WI38 (cell line): ENCODE data around the gene RNASE11.

Experiments
- H3K4me3 ChIP-seq: 2 replicates; pipeline ENCODE4 v1.5.1; 2011; ENCODE audit warnings: low read depth, mild to moderate bottlenecking, control low read depth, low read length
- TF ChIP-seq, protein P1 (sequence below): IDR thresholded peaks from 2 replicates; pipeline ENCODE4 v1.5.1; 2012; ENCODE audit warnings: low read depth, mild to moderate bottlenecking, control low read depth, low read length

The RNASE11 gene

DNA sequence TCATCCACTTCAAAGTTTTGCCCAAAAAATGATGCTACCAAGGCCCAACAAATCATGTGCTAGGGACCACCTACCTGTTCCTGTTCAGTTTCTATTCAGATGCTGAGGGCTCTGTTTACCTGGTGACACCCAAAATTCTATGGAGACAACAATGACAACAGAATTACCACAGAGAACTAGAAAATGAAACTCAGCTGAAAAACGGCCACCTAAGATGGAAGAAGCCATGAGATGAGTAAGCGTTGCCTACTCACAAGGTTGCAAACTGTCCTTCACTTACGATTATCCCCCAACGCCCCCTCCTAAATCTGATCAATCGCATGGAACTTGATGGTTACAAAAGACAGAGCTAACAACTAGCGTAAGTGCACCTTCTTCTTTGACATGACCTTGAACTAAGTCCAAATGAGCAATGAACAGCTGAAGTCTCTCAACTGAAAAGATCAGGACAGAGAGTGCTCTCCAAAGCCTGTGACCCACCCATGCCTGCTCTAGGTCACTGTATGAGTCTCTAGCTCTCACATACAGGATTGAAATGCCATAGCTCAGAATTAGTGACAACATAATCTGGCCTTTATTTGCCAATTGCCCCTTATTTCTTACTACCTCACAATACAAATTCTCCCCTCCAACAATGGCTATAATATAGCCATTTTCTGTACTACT lies at the start of gene RNASE11:
Gene RNASE11, minus strand, starts transcription at position 513 of the 666 bp plus-strand sequence.
- TF ChIP-seq, protein P1, sequence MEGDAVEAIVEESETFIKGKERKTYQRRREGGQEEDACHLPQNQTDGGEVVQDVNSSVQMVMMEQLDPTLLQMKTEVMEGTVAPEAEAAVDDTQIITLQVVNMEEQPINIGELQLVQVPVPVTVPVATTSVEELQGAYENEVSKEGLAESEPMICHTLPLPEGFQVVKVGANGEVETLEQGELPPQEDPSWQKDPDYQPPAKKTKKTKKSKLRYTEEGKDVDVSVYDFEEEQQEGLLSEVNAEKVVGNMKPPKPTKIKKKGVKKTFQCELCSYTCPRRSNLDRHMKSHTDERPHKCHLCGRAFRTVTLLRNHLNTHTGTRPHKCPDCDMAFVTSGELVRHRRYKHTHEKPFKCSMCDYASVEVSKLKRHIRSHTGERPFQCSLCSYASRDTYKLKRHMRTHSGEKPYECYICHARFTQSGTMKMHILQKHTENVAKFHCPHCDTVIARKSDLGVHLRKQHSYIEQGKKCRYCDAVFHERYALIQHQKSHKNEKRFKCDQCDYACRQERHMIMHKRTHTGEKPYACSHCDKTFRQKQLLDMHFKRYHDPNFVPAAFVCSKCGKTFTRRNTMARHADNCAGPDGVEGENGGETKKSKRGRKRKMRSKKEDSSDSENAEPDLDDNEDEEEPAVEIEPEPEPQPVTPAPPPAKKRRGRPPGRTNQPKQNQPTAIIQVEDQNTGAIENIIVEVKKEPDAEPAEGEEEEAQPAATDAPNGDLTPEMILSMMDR = no peak
- H3K4me3 ChIP-seq = no peak within 1 kb of the TSS

DNA sequence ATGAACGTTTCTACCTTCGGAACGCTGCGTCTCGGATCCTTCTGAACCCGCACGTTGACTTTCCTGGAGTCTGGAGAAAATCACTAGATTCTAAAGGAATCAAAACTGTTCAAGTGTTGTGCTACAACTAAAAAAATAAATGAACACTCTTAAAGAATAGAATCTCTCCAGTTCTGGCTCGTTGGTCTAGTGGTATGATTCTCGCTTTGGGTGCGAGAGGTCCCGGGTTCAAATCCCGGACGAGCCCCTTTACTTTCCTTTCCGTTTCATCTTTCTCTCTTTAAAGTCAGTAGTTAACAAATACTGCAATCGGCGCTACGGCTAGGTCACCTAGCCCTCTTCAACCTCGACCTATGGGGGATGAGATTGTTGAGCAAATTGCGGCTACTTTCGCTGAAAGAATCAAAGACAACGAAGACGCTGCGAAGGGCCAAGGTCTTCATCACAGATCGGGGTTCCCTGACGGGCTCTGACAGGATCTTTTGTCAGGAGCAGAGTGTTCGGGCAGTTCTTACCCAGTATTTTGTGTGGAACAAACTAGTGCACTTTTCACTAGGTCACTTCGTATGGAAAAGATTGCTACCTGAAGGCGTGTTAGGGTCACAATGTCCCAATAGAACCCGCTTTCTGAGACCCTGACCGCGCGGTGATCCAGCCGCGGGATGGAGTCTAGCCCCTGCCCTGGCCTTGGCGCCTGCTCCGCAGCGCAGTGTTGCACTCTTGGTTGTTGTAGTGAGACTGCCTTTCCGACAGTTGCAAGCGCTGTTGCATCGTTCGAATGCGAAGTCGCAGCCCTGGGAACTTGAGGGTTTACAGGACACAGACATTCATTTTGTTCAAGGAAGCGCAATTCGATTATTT lies 45.3 kb upstream of the RNASE11 start:
- H3K4me3 ChIP-seq = peak overlapping the region; percentile 50
- TF ChIP-seq, protein P1 = no peak

DNA sequence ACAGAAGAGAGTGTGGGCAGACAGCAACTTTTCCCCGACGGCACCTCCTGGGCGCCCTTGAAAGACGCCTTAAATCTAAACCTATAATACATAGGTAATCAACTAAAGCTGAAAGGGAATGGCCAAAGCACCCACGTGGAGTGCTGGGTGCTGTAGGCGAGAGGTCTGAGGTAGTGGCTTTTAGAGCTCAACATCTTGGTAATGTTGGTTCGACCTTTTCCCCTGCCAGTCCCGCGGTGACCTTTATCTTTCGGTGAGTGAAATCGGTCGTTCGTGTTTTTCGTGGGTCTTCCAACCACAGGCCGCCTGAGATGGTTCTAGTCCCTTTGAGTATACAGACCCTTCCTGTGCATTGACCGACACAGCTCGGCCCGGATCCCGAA lies 44.6 kb upstream of the RNASE11 start:
- TF ChIP-seq, protein P1 = no peak
- H3K4me3 ChIP-seq = peak overlapping the region; percentile 50

DNA sequence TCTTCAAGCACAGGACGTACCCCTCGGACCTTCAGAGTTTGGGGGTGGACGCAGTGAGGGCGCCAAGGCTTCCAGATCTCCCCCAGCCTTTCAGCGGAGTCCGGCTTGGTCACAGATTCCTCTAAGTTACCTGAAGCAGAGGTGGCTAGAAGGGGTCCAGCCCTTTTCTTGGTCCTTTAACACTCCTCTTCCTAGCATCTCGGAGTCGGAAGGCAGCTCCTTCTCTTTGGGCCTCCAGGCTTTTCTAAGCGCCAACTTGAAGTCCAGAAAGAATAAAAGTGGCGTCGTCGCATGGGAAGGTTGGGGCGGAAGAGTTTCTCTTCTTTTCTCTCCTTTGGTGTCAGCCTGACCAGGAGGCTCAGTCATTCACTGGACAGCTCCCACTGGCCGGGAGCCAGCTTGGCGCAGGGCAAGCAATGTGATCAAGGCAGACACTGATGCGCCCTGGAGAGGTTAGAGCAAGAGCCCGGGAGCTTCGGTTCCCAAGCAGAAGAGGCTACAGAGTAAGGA lies 44.1 kb upstream of the RNASE11 start:
- peak overlapping the region; percentile 45 for H3K4me3 ChIP-seq
- TF ChIP-seq, protein P1 = no peak

DNA sequence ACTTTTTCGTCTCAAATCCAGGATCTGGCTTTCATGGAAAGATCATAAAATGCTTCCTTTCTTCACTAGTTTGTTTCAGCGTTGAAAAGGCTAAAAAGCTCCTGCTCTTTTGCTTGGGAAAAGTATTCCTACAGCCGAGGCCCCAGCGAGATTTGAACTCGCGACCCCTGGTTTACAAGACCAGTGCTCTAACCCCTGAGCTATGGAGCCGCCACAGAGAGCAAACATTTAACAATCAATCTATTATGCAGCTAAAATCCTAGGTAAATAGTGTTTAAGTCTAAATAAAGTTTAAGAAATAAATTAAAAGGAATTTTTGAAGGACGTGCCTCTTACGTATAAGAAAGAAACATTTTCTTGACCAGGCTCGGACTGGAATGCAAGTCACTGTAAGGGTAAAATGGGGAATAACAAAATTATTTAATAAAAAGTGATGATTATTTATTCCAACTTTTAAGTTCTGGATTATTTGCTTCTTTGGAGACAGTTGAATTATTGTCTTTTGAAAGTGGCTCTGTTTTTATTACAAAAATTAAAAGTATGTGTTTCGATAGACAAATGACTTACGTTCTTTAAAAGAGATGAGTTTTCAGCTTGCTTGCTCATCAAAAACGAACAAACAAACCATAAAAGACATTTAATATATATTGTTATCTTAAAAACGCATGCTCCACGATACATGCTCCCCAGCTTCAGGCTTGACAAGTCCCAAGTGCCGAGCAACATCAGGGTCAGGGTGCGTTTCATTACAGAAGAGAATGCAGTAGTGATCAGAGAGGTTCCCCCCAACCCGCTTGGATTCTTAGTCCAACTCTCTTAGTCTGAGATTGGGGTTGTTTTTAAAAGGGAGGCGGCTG lies 43.5 kb upstream of the RNASE11 start:
- H3K4me3 ChIP-seq = peak overlapping the region; percentile 49
- TF ChIP-seq, protein P1 = no peak

DNA sequence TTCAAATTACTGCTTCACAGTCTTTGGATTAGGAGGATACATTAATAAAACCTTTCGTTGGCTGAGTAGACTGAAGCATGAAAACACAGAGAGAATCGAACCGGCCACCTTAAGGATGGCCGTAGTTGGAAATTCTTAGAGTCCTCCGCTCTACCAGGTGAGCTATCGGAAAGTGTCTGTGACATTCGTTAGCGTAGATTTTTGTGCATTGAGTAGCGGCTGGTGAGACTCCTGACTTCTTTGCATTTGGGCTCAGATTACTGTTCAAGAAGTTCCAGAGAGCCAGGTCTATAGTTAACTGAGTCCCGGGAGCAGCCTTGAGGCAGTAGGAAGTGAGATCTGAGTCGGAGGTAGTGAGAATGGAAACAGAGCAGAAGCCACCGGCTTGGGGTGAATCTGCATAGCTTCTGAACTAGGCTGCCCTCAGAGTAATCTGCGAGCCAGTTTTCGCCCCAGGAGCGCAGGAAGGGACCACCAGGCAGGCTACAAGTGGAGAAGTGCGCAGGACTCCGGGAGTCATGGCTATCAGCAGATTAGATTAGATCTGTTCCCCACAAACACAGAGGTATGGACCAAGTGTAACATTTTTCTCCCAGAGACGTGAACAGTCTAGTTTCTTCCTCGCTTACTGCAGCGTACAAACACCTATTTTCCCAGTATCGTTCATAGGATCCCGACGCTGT lies 42.7 kb upstream of the RNASE11 start:
- peak overlapping the region; percentile 49 for H3K4me3 ChIP-seq
- TF ChIP-seq, protein P1 = no peak
